Measurements from ENCODE around the gene MGAT4B.

GRCh38 chr5:179823937-179824744, 17.5 kb upstream of the MGAT4B start:
- no peak for TF ChIP-seq CTCF (IDR thresholded peaks at IDR 0.05 in 4 of 5, conservative IDR thresholded peaks at IDR 0.05 in 1 of 5)
- no peak for TF ChIP-seq POLR2A (IDR thresholded peaks at IDR 0.05)

All from gastrocnemius medialis (tissue), 4 donors.